Natural killer cell (primary cell): ENCODE measurements around the gene GMPPA. TPM values are rescaled to one million over a fixed set of nuclear protein-coding genes. Genes with fewer than 3 reads are reported as not detected.
A peak's percentile ranks its signal among the peaks of the same experiment; 100 is the strongest.

Experiments
- ATAC-seq, 3 donors: fragments of 150-1000 bp in 2 of 3; fragments of 200-7000 bp in 1 of 3; cut with Tn5 transposase; 1 replicate in 1 of 3; 2 replicates in 2 of 3; pipeline ENCODE4 v1.10.0; 2021; ENCODE audit warnings: mild to moderate bottlenecking in 2 of 3, moderate library complexity in 2 of 3
- DNase-seq, 2 donors: peaks; one replicate each; pipeline versions ENCODE4 v3.0.0 to v3.0.0-alpha.2; 2013 to 2021; ENCODE audit warnings: mixed read lengths in 1 of 2
- H3K27ac ChIP-seq: one replicate; pipeline ENCODE4 v1.5.1; 2013; ENCODE audit warnings: mild to moderate bottlenecking, low read length
- H3K27me3 ChIP-seq: one replicate; pipeline ENCODE4 v1.6.1; 2013; ENCODE audit warnings: low read length; ENCODE audit not compliant: control insufficient read depth, insufficient read depth
- H3K36me3 ChIP-seq: one replicate; pipeline ENCODE4 v1.6.1; 2013; ENCODE audit warnings: low read length; ENCODE audit not compliant: control insufficient read depth, insufficient read depth
- H3K4me1 ChIP-seq: one replicate; pipeline ENCODE4 v1.6.1; 2013; ENCODE audit warnings: low read length; ENCODE audit not compliant: control insufficient read depth, insufficient read depth
- H3K4me3 ChIP-seq: one replicate; pipeline ENCODE4 v1.5.1; 2013; ENCODE audit warnings: low read length
- H3K9me3 ChIP-seq: one replicate; pipeline ENCODE4 v1.6.1; 2013; ENCODE audit warnings: low read length; ENCODE audit not compliant: control insufficient read depth, insufficient read depth
- H3K27ac Mint-ChIP-seq, 2 donors: one replicate each; pipeline ENCODE4 v1.8.0; 2022; ENCODE audit warnings: mild to moderate bottlenecking in 2 of 2, mixed read lengths in 2 of 2, moderate library complexity in 1 of 2
- H3K27me3 Mint-ChIP-seq, 2 donors: one replicate each; pipeline ENCODE4 v1.8.0; 2022; ENCODE audit warnings: low read depth in 2 of 2, mixed read lengths in 2 of 2
- H3K36me3 Mint-ChIP-seq: one replicate; pipeline ENCODE4 v1.8.0; 2022; ENCODE audit warnings: mixed read lengths
- H3K4me1 Mint-ChIP-seq, 2 donors: one replicate each; pipeline ENCODE4 v1.8.0; 2022; ENCODE audit warnings: mixed read lengths in 2 of 2
- H3K4me3 Mint-ChIP-seq: one replicate; pipeline ENCODE4 v1.8.0; 2022; ENCODE audit warnings: mild to moderate bottlenecking, moderate library complexity, mixed read lengths
- H3K9me3 Mint-ChIP-seq, 2 donors: one replicate each; pipeline ENCODE4 v1.8.0; 2022; ENCODE audit warnings: mixed read lengths in 2 of 2
- WGBS: methylation state at CpG from one replicate; pipeline ENCODE4 v1.1.7; 2013; ENCODE audit warnings: missing lambda C conversion rate; ENCODE audit not compliant: insufficient coverage; 5-methylcytosine and 5-hydroxymethylcytosine counted together
- intact Hi-C: fragments of 100-400 bp; cut with micrococcal nuclease; formaldehyde crosslinking; loops from one replicate; pipeline ENCODE4 v1.14.2; 2022
- total RNA-seq, 4 donors: library from RNA; stranded (reverse); fragments of 120-200 nt in 1 of 4; gene quantifications; one replicate each; pipeline versions ENCODE4 v1.2.3 to v1.2.4, GENCODE V29; 2013 to 2022
- TF ChIP-seq, protein P1 (sequence below): fragments of 200-600 bp; IDR thresholded peaks from one replicate; pipeline ENCODE4 v1.8.0; 2022; ENCODE audit warnings: antibody characterized with exemption

The GMPPA gene
- total RNA-seq, 3 donors from 2014 or later (not counting 1 experiment from before 2014, with no cell fraction given), result 27.6 to 36.3 (median 33.8) TPM

DNA sequence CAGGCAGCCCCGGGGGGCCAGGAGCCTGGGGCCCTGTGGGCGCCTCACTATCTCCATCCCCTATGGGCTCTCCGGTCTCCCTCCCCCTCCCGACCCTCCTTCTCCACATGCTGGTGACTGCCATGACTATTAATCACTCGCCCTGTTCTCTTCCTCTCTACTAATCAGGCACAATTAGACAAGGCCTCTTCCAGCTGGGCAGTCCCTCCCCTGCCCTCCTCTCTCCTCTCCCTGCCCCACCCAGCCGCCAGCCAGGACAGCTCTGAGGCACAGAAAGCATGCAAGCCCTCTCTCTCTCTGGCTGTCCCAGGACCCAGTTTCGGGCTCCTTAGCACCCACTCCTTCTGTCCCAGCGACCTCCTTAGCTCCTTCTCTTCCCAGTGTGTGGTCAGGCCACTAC lies 21.4 kb downstream of the GMPPA start:
- no peak overlapping the region for H3K4me3 Mint-ChIP-seq
- intact Hi-C loops, result no loop called here
- Histone ChIP-seq H3K4me1 (peaks cover 2% of the 10 kb centered on the region), H3K27ac (no peak overlapping the region), H3K27me3 (peaks cover 20% of the 10 kb centered on the region), H3K4me3 (no peak overlapping the region), H3K36me3 (no peaks in the 10 kb centered on the region), H3K9me3 (no peaks in the 10 kb centered on the region)
- no peak for ATAC-seq
- no peaks in the 10 kb centered on the region for H3K9me3 Mint-ChIP-seq
- peaks cover 0 to 11% of the 10 kb centered on the region in 2 donors for H3K4me1 Mint-ChIP-seq
- DNase-seq, result no peak
- no peak overlapping the region for H3K27ac Mint-ChIP-seq
- TF ChIP-seq, protein P1, sequence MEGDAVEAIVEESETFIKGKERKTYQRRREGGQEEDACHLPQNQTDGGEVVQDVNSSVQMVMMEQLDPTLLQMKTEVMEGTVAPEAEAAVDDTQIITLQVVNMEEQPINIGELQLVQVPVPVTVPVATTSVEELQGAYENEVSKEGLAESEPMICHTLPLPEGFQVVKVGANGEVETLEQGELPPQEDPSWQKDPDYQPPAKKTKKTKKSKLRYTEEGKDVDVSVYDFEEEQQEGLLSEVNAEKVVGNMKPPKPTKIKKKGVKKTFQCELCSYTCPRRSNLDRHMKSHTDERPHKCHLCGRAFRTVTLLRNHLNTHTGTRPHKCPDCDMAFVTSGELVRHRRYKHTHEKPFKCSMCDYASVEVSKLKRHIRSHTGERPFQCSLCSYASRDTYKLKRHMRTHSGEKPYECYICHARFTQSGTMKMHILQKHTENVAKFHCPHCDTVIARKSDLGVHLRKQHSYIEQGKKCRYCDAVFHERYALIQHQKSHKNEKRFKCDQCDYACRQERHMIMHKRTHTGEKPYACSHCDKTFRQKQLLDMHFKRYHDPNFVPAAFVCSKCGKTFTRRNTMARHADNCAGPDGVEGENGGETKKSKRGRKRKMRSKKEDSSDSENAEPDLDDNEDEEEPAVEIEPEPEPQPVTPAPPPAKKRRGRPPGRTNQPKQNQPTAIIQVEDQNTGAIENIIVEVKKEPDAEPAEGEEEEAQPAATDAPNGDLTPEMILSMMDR, result no peak
- 74% methylated on average over 8 of the region's 8 CpGs for WGBS
- H3K36me3 Mint-ChIP-seq, result no peaks in the 10 kb centered on the region
- H3K27me3 Mint-ChIP-seq, result peaks cover 68 to 72% of the 10 kb centered on the region in 2 donors

DNA sequence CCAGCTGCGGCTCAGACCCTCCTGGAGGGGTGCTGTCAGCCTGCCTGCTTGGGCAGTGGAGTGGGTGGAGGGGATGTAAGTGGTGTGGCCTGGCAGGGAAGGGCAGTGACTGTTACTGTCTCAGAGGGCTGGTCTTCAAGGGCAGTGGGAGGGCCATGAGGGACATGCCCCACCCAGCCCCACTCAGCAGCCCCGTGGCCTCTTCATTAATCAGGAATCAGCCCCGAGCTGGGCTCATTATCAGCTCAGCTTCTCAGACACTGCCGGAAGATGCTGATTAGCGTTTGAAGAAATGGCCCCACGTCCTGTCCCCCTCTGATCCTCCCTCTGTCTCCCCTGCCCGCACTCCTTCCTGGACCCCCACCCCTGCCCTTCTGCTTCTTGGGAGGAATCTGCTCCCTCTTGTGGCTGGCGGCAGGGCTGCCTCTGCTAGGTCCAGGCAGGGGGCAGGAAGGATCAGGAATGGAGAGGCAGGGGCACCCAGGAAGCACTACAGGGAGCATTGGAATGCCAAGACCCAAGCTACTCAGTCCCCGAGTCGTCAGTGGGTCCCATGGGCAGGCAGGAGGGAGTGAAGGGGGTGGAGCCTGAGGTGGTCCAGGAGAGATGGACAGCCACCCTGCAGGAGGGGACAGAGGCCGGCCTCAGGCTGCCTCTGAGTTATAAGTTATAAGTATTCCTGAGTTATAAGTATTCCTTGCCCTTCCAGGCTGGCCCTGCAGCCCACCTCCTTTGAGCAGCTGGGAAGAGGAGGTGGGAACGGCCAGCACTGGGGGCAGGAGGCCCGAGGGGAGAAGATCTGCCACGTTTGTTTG lies 22.6 kb downstream of the GMPPA start:
- H3K4me3 ChIP-seq, result no peak overlapping the region
- no peaks in the 10 kb centered on the region for H3K36me3 ChIP-seq
- TF ChIP-seq, protein P1, result no peak
- peaks cover 69 to 74% of the 10 kb centered on the region in 2 donors for H3K27me3 Mint-ChIP-seq
- no peaks in the 10 kb centered on the region for H3K9me3 Mint-ChIP-seq
- ATAC-seq (peak in 1 of 3 donors; percentile 37), DNase-seq (peak in 1 of 2 donors; percentile 34)
- H3K9me3 ChIP-seq, result no peaks in the 10 kb centered on the region
- 8% methylated on average over 13 of the region's 14 CpGs for whole genome bisulfite sequencing
- H3K4me1 Mint-ChIP-seq, result peaks cover 0 to 11% of the 10 kb centered on the region in 2 donors
- no peak overlapping the region for H3K27ac Mint-ChIP-seq
- peaks cover 2% of the 10 kb centered on the region for H3K4me1 ChIP-seq
- intact Hi-C loops, result no loop called here
- H3K27me3 ChIP-seq, result peaks cover 27% of the 10 kb centered on the region
- H3K4me3 Mint-ChIP-seq, result no peak overlapping the region
- H3K36me3 Mint-ChIP-seq, result no peaks in the 10 kb centered on the region
- H3K27ac ChIP-seq, result no peak overlapping the region

DNA sequence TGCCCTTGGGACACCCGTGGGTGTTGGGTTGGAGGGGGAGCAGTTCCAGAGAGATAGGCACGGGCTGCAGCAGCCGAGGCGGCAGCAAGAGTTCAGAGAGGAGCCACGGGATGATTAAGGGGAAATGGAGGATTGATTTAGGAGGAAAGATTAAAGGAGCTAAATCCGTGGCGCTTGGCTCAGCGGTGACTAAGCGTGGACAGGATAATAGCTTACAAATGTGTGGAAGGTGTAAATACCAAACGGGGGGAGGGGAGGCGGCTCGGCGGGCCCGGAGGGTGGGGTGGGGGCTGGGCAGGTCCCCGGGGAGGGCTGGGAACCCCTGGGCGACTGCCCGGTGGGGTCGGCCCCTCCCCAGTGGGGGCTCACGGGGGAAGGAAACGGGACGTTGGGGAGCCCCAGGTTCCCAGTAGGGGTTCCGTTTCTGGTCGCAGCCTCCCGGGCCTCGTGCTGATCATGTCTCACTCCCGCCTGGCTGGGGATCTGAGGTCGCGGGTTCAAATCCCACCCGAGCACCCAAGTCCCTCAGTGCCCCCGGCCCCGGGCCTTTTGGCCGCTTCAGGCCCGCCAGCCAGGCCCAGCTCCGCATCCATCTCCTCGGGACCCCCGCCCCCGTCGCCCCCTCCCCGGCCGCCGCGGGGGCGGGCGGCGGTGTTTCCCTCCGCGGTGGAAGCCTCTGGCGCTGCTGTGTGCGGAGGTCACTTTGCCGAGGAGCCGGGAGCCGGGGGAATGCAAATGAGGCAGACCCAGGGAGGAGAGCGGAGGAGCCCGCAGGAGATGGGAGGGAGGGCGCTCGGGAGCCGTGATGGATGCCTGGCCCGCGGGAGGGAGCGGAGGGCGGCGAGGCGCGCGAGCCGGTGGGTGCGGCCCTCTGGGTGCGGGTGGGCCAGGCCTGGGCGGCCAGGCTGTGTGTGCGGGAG lies 23.7 kb downstream of the GMPPA start:
- DNase-seq (no peak), ATAC-seq (no peak)
- Mint-ChIP-seq H3K27me3 (peaks cover 66 to 76% of the 10 kb centered on the region in 2 donors), H3K4me1 (peaks cover 0 to 11% of the 10 kb centered on the region in 2 donors), H3K27ac (no peak overlapping the region), H3K36me3 (no peaks in the 10 kb centered on the region), H3K4me3 (no peak overlapping the region), H3K9me3 (no peaks in the 10 kb centered on the region)
- H3K36me3 ChIP-seq, result no peaks in the 10 kb centered on the region
- TF ChIP-seq, protein P1, result no peak
- H3K4me1 ChIP-seq, result peaks cover 2% of the 10 kb centered on the region
- no peaks in the 10 kb centered on the region for H3K9me3 ChIP-seq
- 4% methylated on average over 69 of the region's 70 CpGs for WGBS
- H3K27ac ChIP-seq, result no peak overlapping the region
- intact Hi-C loops, result no loop called here
- no peak overlapping the region for H3K4me3 ChIP-seq
- H3K27me3 ChIP-seq, result peaks cover 27% of the 10 kb centered on the region
